ENCODE results near the gene ZBTB7C.

DNA sequence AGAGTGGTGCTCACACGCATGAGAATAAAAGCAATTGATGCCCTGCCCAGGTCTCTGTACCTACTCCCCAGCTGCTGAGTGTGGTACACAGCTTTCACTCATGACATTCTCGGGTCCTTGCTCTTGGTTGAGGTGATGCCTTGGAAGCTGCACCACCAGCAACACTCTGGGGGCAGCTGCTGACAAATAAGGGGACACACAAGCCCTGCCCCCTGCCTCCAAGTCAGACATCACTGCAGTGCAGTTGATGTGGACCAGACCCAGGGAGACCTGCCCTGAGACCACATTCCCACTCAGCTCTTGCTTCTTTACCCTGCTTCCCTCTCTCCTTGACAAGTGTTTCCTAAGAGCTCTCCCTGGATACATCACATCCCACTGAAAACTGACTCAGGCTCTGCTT lies 225.6 kb downstream of the ZBTB7C start:
- no peak for TF ChIP-seq TAF1 (IDR thresholded peaks at IDR 0.05; ENCODE audit: borderline replicate concordance, insufficient read depth, low read length)
- TF ChIP-seq POLR2AphosphoS5 (IDR thresholded peaks at IDR 0.05; ENCODE audit: low read depth, low read length), result no peak
- no peak for TF ChIP-seq REST (IDR thresholded peaks at IDR 0.05; ENCODE audit: insufficient read depth in 1 of 2, low read depth in 2 of 2, low read length in 2 of 2)
